ENCODE results near the gene PIRT.
"Not testable (repeated sequence)": the region's sequence is repeated elsewhere in the genome, so short reads cannot be mapped to it uniquely, and the experiment has no call there.

Gene PIRT

GRCh38 chr17:10837921-10838320 lies at the start of gene PIRT:
Gene PIRT, minus strand, starts transcription at chr17:10838087. Its CDS starts 12,442 bp downstream, at chr17:10825645.
- DNase-seq: peak; percentile 54

- no peak for DNase-seq
Measured at GRCh38 chr17:10881959-10882358, 44.1 kb upstream of the PIRT start.

GRCh38 chr17:10879190-10879836 lies 41.4 kb upstream of the PIRT start:
- peak; percentile 49 for DNase-seq

GRCh38 chr17:10875984-10876555 lies 38.2 kb upstream of the PIRT start:
- peak; percentile 79 for DNase-seq

- DNase-seq: peak; percentile 42
Measured at GRCh38 chr17:10875430-10875851, 37.6 kb upstream of the PIRT start.

GRCh38 chr17:10871914-10872313 lies 34.0 kb upstream of the PIRT start:
- no peak for DNase-seq

- no peak for DNase-seq
Measured at GRCh38 chr17:10870336-10871050, 32.6 kb upstream of the PIRT start.

- DNase-seq: not testable (repeated sequence)
Measured at GRCh38 chr17:10868744-10869143, 30.9 kb upstream of the PIRT start.

GRCh38 chr17:10859051-10859450 lies 21.2 kb upstream of the PIRT start:
- DNase-seq: no peak

- DNase-seq: no peak
Measured at GRCh38 chr17:10857976-10858375, 20.1 kb upstream of the PIRT start.

GRCh38 chr17:10846636-10847035 lies 8.7 kb upstream of the PIRT start:
- not testable (repeated sequence) for DNase-seq

GRCh38 chr17:10845388-10845751 lies 7.5 kb upstream of the PIRT start:
- no peak for DNase-seq

GRCh38 chr17:10844621-10845387 lies 6.9 kb upstream of the PIRT start:
- peak; percentile 86 for DNase-seq

GRCh38 chr17:10843811-10844210 lies 5.9 kb upstream of the PIRT start:
- peak; percentile 4 for DNase-seq

- no peak for DNase-seq
Measured at GRCh38 chr17:10842658-10843057, 4.8 kb upstream of the PIRT start.

- no peak for DNase-seq
Measured at GRCh38 chr17:10838682-10839081, 795 bp upstream of the PIRT start.

GRCh38 chr17:10836966-10837590 lies 809 bp downstream of the PIRT start:
- DNase-seq: peak; percentile 23

GRCh38 chr17:10836145-10836544 lies 1.7 kb downstream of the PIRT start:
- DNase-seq: no peak

- DNase-seq: no peak
Measured at GRCh38 chr17:10831696-10832095, 6.2 kb downstream of the PIRT start.

- DNase-seq: no peak
Measured at GRCh38 chr17:10827898-10828552, 9.9 kb downstream of the PIRT start.

- DNase-seq: no peak
Measured at GRCh38 chr17:10824874-10825273, 13.0 kb downstream of the PIRT start.

- no peak for DNase-seq
Measured at GRCh38 chr17:10821770-10822169, 16.1 kb downstream of the PIRT start.

Data from retina (tissue), 1 donor.